Subcutaneous abdominal adipose tissue (tissue), 5 donors: ENCODE data around the gene GSTO2.
A peak's percentile ranks its signal among the peaks of the same experiment; 100 is the strongest.

Source experiments
- H3K27ac ChIP-seq: one replicate; pipeline ENCODE4 v1.7.0; 2013; ENCODE audit warnings: low read depth, mild to moderate bottlenecking, inconsistent platforms, low read length, moderate library complexity
- H3K27me3 ChIP-seq, 5 donors: one replicate each; pipeline ENCODE4 v1.7.0; 2013; ENCODE audit warnings: low read length in 5 of 5, inconsistent platforms in 1 of 5; ENCODE audit not compliant: control insufficient read depth in 5 of 5, insufficient read depth in 4 of 5
- H3K36me3 ChIP-seq, 5 donors: one replicate each; pipeline ENCODE4 v1.7.0; 2013; ENCODE audit warnings: low read length in 5 of 5; ENCODE audit not compliant: control insufficient read depth in 5 of 5, insufficient read depth in 5 of 5
- H3K4me1 ChIP-seq, 5 donors: one replicate each; pipeline ENCODE4 v1.7.0; 2013; ENCODE audit warnings: low read length in 5 of 5, mild to moderate bottlenecking in 3 of 5, moderate library complexity in 1 of 5; ENCODE audit not compliant: control insufficient read depth in 5 of 5, insufficient read depth in 5 of 5
- H3K4me3 ChIP-seq, 5 donors: one replicate each; pipeline ENCODE4 v1.7.0; 2013; ENCODE audit warnings: low read length in 5 of 5, low read depth in 1 of 5
- H3K9ac ChIP-seq, 5 donors: one replicate each; pipeline ENCODE4 v1.7.0; 2013; ENCODE audit warnings: low read length in 5 of 5, mild to moderate bottlenecking in 4 of 5, moderate library complexity in 3 of 5
- H3K9me3 ChIP-seq, 5 donors: one replicate each; pipeline ENCODE4 v1.7.0; 2013; ENCODE audit warnings: low read length in 5 of 5; ENCODE audit not compliant: control insufficient read depth in 5 of 5
- donor health status: healthy.
- donor health status: healthy.
- donor health status: healthy.
- donor health status: healthy.
- donor health status: healthy.

The GSTO2 gene

DNA sequence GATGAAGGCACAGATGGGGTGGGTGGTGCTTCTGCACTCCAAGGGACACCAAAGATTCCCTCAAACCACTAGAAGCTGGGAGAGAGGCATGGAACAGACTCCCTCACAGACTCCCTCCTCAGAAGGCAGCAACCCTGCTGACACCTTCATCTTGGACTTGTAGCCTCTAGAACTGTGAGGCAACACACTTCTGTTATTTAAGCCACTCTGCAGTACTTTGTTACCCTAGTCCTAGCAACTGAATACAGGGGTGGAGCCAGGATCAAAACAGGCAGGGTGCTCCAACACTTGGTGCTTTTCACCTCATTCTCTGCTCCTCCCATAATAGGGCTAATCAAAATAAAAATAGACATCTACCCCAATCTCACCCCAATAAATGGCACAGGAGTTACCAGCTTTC lies 16.6 kb upstream of the GSTO2 start:
- Histone ChIP-seq H3K9ac (no peak overlapping the region), H3K4me3 (no peak overlapping the region), H3K27me3 (no peaks in the 10 kb centered on the region), H3K9me3 (no peaks in the 10 kb centered on the region), H3K4me1 (peaks cover 0 to 29% (median 26%) of the 10 kb centered on the region in 5 donors), H3K27ac (no peak overlapping the region), H3K36me3 (no peaks in the 10 kb centered on the region)

DNA sequence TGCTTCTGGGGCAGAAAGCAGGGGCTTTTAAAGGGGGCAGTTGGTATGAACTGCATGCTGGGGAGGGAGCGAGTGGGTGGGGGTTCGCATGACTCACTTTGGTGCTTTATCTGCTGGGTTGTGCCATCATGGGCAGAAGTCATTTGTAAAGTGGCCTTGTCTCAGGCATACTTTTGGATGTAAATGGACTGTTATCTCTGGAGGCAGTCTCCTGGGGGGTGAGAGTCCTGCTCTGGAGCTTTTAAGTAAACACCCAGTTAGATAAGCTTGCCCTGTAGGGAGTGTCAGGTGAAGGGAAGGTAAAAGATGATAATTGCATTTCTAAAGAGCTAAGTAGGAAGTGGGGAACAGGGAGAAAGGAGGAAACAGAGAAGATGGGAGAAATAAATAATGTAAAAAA lies 15.9 kb upstream of the GSTO2 start:
- Histone ChIP-seq H3K36me3 (peaks cover 0 to 3% (median 2%) of the 10 kb centered on the region in 5 donors), H3K4me1 (peaks cover 0 to 29% (median 26%) of the 10 kb centered on the region in 5 donors), H3K27ac (no peak overlapping the region), H3K9ac (no peak overlapping the region), H3K27me3 (no peaks in the 10 kb centered on the region), H3K4me3 (no peak overlapping the region), H3K9me3 (no peaks in the 10 kb centered on the region)

DNA sequence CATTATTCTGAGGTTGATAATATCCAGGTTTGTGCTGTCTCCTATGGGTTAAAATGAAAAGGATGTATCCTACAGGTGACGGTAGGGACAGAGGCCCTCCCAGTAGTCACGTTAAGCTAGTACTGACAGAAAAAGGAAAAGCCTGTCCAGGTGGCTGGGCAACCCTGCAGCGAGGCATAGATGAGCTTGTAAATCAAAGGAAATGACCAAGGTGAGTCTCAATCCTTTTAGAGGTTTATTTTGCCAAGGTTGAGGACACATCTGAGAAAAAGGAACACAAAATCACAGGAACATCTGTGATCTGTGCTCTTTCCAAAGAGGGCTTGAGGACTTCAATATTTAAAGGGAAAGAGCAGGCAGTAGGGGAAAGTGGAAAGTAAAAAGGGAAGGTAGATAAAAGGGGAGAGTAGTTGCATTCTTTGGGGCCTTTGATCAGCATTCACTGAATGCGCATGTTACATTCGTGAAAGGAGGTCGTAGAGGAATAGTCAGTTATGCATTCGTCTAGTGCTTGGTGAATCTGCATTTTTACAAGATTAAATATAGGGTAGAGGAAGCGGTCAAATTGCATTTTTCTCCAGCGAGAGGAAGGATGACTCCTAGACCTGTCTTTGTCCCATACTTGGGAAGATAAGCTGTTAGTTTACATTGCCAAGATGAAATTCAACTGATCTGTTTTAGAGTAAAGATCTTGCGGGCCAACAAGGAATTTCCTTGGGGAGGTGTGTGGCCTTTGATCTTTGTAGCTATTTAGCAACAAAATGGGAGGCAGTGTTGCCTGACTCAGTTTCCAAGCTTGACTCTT lies 15.2 kb upstream of the GSTO2 start:
- Histone ChIP-seq H3K27me3 (no peaks in the 10 kb centered on the region), H3K4me3 (peak overlapping the region; percentile 73 to 91 (median 87)), H3K9ac (peak overlapping the region; percentile 22 to 95 (median 91)), H3K27ac (peak overlapping the region; percentile 93), H3K9me3 (no peaks in the 10 kb centered on the region), H3K36me3 (peaks cover under 1 to 9% (median 8%) of the 10 kb centered on the region in 5 donors), H3K4me1 (peaks cover 0 to 29% (median 26%) of the 10 kb centered on the region in 5 donors)

DNA sequence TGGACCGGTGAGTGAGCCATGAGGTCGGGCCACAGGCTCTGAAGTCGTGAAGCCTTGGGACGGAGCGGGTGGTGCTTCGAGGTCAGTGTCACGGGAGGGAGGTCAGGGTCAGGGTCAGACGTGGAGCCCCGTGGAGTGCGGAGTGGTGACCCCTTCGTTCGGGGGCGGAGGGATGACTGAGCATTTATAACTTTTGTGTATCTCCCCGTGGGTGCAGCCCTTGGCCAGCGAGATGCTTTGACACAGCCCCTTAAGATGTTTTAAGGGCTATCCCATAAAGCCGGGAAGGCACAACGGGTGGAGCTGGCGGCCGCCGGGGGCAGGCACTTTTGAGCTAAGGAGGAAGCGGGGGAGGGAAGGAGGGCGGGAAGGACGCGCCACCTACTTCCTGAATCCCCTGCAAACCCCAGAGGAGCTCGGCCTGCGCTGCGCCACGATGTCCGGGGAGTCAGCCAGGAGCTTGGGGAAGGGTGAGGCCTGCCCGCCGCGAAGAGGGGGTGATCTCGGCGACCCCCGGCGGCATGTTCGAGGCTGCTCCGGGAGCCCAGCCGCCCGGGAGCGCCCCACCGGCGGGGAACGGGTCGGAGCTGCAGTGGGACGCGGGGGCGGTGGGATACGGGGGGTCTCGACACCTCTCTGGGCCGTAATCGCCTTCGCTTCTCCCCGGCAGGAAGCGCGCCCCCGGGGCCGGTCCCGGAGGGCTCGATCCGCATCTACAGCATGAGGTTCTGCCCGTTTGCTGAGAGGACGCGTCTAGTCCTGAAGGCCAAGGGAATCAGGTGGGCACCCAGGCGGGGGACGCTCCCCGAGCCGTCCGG lies 14.3 kb upstream of the GSTO2 start, which contains the start of gene GSTO1:
TSS of gene GSTO1 (plus strand) at position 400 of the 818 bp plus-strand sequence. CDS start at position 437, 37 bp downstream.
- H3K9ac ChIP-seq, result peak within 1 kb of the TSS; percentile 84 to 95 (median 91)
- no peaks in the 10 kb centered on the region for H3K27me3 ChIP-seq
- peak within 1 kb of the TSS; percentile 74 to 91 (median 87) for H3K4me3 ChIP-seq
- peaks cover 0 to 32% (median 26%) of the 10 kb centered on the region in 5 donors for H3K4me1 ChIP-seq
- H3K9me3 ChIP-seq, result no peaks in the 10 kb centered on the region
- H3K36me3 ChIP-seq, result peaks cover 5 to 17% (median 12%) of the 10 kb centered on the region in 5 donors
- peak within 1 kb of the TSS; percentile 93 for H3K27ac ChIP-seq

DNA sequence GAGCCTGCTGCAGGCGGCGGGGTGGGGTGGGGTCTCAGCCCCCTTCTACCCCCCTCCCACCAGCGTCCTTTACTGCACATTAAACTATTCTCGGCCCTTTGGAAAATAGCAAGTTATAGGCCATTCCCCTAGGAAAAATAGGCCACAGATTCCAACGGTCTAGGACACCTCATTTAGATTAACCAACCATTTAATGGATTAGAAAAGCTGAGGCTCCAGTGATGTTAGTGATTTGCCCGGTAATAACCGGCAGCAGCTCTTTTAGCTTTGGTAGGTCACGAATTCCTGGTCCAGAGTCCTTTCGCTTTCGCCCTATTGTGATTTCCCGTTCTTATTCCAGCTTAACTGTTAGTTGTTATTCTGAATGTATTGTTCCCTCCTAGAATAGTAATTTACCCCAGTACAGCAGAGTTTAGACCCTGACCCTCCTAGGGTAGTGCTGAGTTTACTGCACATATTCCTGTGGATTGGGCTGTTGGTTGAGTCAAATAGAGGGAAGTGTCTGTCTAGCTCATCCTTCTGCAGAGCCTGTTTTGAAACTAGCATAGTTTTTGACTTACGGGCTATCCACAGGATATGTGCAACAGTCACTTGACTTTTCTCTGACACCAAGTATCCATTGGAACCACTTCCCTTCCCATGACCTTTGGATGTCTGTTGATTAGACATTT lies 13.5 kb upstream of the GSTO2 start:
- peak overlapping the region; percentile 74 to 91 (median 87) for H3K4me3 ChIP-seq
- peak overlapping the region; percentile 93 for H3K27ac ChIP-seq
- no peaks in the 10 kb centered on the region for H3K27me3 ChIP-seq
- H3K9me3 ChIP-seq, result no peaks in the 10 kb centered on the region
- peaks cover 8 to 24% (median 18%) of the 10 kb centered on the region in 5 donors for H3K36me3 ChIP-seq
- H3K4me1 ChIP-seq, result peaks cover 0 to 39% (median 31%) of the 10 kb centered on the region in 5 donors
- peak overlapping the region; percentile 84 to 95 (median 91) for H3K9ac ChIP-seq

DNA sequence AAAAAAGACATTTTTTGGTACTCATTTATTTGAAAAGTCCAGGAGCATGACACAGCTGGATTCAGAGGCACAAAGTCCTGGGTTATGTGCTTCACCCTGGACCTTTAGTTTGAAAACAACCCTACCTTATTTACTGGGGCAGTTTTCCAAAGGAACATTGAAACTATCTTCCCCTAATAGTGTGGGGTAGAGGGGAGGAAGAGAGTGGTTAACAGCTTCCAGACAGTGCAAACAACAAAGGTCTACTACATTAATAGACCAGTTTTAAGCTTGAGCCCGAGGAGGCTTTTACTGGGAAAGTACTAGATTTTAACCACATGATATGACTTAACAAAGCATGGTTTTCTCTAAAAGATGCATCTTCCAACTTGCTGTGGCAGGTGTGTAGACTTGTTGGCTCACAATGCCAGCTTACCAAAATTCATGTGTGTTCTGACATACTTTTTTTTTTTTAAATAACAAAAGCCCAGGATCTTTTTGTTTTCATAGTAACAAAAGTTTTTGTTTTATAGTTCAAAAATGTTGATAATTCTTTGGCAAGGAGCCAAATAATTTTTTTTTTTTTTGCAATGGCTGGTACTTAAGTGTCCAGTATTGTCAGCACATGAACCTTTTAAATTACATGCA lies 12.5 kb upstream of the GSTO2 start:
- H3K27ac ChIP-seq, result peak overlapping the region; percentile 93
- H3K36me3 ChIP-seq, result peaks cover 11 to 31% (median 26%) of the 10 kb centered on the region in 5 donors
- peaks cover 0 to 40% (median 36%) of the 10 kb centered on the region in 5 donors for H3K4me1 ChIP-seq
- H3K27me3 ChIP-seq, result no peaks in the 10 kb centered on the region
- H3K9me3 ChIP-seq, result no peaks in the 10 kb centered on the region
- H3K4me3 ChIP-seq, result peak overlapping the region in 3 of 5 donors; percentile 5 to 88 (median 83)
- peak overlapping the region in 1 of 5 donors; percentile 91 for H3K9ac ChIP-seq

DNA sequence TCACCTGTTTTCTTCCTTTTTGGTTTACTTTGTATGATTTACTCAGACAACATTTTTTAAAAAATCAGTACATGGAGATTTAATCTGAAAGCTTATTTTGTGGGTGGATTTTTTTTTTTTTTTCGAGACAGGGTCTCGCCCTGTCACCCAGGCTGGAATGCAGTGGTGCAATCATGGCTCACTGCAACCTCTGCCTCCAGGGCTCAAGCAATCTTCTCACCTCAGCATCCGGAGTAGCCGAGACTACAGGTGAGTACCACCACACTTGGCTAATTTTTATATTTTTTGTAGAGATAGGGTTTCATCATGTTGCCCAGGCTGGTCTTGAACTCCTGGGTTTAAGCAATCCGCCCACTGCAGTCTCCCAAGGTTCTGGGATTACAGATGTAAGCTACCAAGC lies 11.7 kb upstream of the GSTO2 start:
- Histone ChIP-seq H3K27me3 (no peaks in the 10 kb centered on the region), H3K4me3 (no peak overlapping the region), H3K9me3 (no peaks in the 10 kb centered on the region), H3K36me3 (peaks cover 18 to 39% (median 33%) of the 10 kb centered on the region in 5 donors), H3K4me1 (peaks cover 0 to 40% (median 36%) of the 10 kb centered on the region in 5 donors), H3K27ac (peak overlapping the region; percentile 93), H3K9ac (no peak overlapping the region)

DNA sequence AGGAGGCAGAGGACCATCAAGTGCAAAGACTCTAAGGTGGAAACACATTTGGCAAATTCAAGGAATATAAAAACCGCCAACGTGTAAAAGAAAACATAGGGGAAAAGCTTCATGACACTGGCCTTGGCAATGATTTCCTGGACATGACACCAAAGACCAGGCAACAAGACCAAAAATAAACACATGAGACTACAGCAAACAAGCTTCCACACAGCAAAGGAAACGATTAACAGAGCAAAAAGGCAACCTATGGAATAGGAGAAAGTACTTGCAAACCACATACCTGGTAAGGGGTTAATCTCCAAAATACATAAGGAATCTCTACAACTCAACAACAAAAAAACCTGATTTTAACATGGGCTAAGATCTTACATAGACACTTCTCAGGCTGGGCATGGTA lies 10.8 kb upstream of the GSTO2 start:
- Histone ChIP-seq H3K9me3 (no peaks in the 10 kb centered on the region), H3K4me3 (no peak overlapping the region), H3K27ac (no peak overlapping the region), H3K9ac (no peak overlapping the region), H3K27me3 (no peaks in the 10 kb centered on the region), H3K4me1 (peaks cover 0 to 40% (median 36%) of the 10 kb centered on the region in 5 donors), H3K36me3 (peaks cover 23 to 46% (median 41%) of the 10 kb centered on the region in 5 donors)

DNA sequence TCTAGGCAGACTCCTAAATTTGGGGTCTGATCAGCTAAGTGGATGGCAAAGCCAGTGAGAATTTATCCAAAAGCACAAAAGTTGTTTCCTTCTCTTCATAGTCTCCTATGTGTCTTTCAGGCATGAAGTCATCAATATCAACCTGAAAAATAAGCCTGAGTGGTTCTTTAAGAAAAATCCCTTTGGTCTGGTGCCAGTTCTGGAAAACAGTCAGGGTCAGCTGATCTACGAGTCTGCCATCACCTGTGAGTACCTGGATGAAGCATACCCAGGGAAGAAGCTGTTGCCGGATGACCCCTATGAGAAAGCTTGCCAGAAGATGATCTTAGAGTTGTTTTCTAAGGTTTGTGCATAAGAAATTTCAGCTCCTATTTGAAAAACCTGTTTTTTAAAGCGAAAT lies 9.5 kb upstream of the GSTO2 start:
- Histone ChIP-seq H3K27ac (no peak overlapping the region), H3K4me1 (peaks cover 0 to 33% (median 30%) of the 10 kb centered on the region in 5 donors), H3K36me3 (peaks cover 25 to 48% (median 45%) of the 10 kb centered on the region in 5 donors)

More for the DNA sequence above, 9.5 kb upstream of the GSTO2 start:
- Histone ChIP-seq H3K9me3 (no peaks in the 10 kb centered on the region), H3K4me3 (no peak overlapping the region), H3K27me3 (no peaks in the 10 kb centered on the region), H3K9ac (peak overlapping the region in 1 of 5 donors; percentile 56)
